HG02678 (cell line): ENCODE results near the gene TOMM5.

ENCODE experiments used
- ATAC-seq: cut with Tn5 transposase; IDR thresholded peaks from one replicate; pipeline ENCODE4 v1.9.1; 2021; ENCODE audit warnings: mild to moderate bottlenecking, moderate library complexity; ENCODE audit not compliant: unreplicated experiment

Gene TOMM5

GRCh38 chr9:37564916-37565315 lies 27.5 kb downstream of the TOMM5 start:
- ATAC-seq, result no peak

- no peak for ATAC-seq
Measured at GRCh38 chr9:37563806-37564513, 28.4 kb downstream of the TOMM5 start.

- no peak for ATAC-seq
Measured at GRCh38 chr9:37562826-37563225, 29.6 kb downstream of the TOMM5 start.

GRCh38 chr9:37561682-37562081 lies 30.7 kb downstream of the TOMM5 start:
- ATAC-seq, result no peak

GRCh38 chr9:37559855-37560592 lies 32.4 kb downstream of the TOMM5 start:
- ATAC-seq, result no peak

GRCh38 chr9:37559125-37559524 lies 33.3 kb downstream of the TOMM5 start:
- ATAC-seq, result no peak

GRCh38 chr9:37555786-37556185 lies 36.6 kb downstream of the TOMM5 start:
- no peak for ATAC-seq

- ATAC-seq, result no peak
Measured at GRCh38 chr9:37554318-37554717, 38.1 kb downstream of the TOMM5 start.

GRCh38 chr9:37551888-37552287 lies 40.5 kb downstream of the TOMM5 start:
- no peak for ATAC-seq

- no peak for ATAC-seq
Measured at GRCh38 chr9:37551468-37551867, 40.9 kb downstream of the TOMM5 start.

- ATAC-seq, result no peak
Measured at GRCh38 chr9:37550781-37551180, 41.6 kb downstream of the TOMM5 start.

- no peak for ATAC-seq
Measured at GRCh38 chr9:37549527-37549926, 42.9 kb downstream of the TOMM5 start.

- no peak for ATAC-seq
Measured at GRCh38 chr9:37547328-37547878, 45.0 kb downstream of the TOMM5 start.

GRCh38 chr9:37543468-37543867 lies 48.9 kb downstream of the TOMM5 start:
- no peak for ATAC-seq

GRCh38 chr9:37542895-37543294 lies 49.5 kb downstream of the TOMM5 start:
- ATAC-seq, result no peak

GRCh38 chr9:37542488-37542887 lies 49.9 kb downstream of the TOMM5 start:
- no peak for ATAC-seq

GRCh38 chr9:37541465-37541864 lies 50.9 kb downstream of the TOMM5 start:
- no peak for ATAC-seq

GRCh38 chr9:37540634-37541033 lies 51.8 kb downstream of the TOMM5 start:
- no peak for ATAC-seq

- no peak for ATAC-seq
Measured at GRCh38 chr9:37539634-37540033, 52.8 kb downstream of the TOMM5 start.
